ENCODE results near the gene TSPAN7. TPM values are rescaled to one million over a fixed set of nuclear protein-coding genes. Genes with fewer than 3 reads are reported as not detected.

The TSPAN7 gene
- total RNA-seq, 1 donor from 2014 or later = 12.7 TPM

DNA sequence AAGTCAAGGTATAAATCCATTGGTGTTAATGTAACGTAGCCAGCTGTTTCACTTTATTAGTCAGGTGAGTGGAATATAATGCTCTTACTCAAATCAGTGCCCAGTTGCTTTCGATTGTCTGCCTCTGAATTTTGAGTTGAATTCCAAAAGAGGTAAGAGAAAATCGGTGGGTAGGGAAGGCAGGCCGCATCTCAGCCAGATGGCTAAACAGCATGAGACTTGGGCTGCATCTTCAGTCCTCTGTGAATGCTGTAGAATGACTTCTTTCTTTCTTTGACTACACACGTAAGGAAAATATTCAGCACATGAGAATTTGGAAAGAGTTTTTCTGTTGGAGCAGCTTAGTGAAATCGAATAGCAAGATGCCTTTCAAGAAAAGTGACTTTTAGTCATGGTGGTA, 49.5 kb downstream of the TSPAN7 start:
- no peak for DNase-seq (ENCODE audit: low spot score)
- no peaks in the 10 kb centered on the region for H3K36me3 ChIP-seq
- H3K4me2 ChIP-seq = no peak overlapping the region
- no peak overlapping the region for H3K27ac ChIP-seq
- no peaks in the 10 kb centered on the region for H3F3A ChIP-seq (ENCODE audit: low read depth)
- no peaks in the 10 kb centered on the region for H3K9me3 ChIP-seq (ENCODE audit: low read depth)
- no peaks in the 10 kb centered on the region for H3K4me1 ChIP-seq
- H3K79me2 ChIP-seq (ENCODE audit: low read depth) = no peaks in the 10 kb centered on the region
- H4K20me1 ChIP-seq (ENCODE audit: low read depth) = no peaks in the 10 kb centered on the region
- TF ChIP-seq, protein P1, sequence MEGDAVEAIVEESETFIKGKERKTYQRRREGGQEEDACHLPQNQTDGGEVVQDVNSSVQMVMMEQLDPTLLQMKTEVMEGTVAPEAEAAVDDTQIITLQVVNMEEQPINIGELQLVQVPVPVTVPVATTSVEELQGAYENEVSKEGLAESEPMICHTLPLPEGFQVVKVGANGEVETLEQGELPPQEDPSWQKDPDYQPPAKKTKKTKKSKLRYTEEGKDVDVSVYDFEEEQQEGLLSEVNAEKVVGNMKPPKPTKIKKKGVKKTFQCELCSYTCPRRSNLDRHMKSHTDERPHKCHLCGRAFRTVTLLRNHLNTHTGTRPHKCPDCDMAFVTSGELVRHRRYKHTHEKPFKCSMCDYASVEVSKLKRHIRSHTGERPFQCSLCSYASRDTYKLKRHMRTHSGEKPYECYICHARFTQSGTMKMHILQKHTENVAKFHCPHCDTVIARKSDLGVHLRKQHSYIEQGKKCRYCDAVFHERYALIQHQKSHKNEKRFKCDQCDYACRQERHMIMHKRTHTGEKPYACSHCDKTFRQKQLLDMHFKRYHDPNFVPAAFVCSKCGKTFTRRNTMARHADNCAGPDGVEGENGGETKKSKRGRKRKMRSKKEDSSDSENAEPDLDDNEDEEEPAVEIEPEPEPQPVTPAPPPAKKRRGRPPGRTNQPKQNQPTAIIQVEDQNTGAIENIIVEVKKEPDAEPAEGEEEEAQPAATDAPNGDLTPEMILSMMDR (IDR thresholded peaks at IDR 0.05) = no peak
- Mint-ChIP-seq H3K27me3 (ENCODE audit: insufficient read depth, low read depth) (no peaks in the 10 kb centered on the region), H3K27ac (no peak overlapping the region), H3K36me3 (no peaks in the 10 kb centered on the region), H3K9me3 (no peaks in the 10 kb centered on the region), H3K4me3 (no peak overlapping the region), H3K4me1 (peaks cover 6% of the 10 kb centered on the region)
- no peak overlapping the region for H2AFZ ChIP-seq (replicated peaks)
- no peak overlapping the region for H3K4me3 ChIP-seq
- no peaks in the 10 kb centered on the region for H3K27me3 ChIP-seq
- H3K9ac ChIP-seq = no peak overlapping the region

DNA sequence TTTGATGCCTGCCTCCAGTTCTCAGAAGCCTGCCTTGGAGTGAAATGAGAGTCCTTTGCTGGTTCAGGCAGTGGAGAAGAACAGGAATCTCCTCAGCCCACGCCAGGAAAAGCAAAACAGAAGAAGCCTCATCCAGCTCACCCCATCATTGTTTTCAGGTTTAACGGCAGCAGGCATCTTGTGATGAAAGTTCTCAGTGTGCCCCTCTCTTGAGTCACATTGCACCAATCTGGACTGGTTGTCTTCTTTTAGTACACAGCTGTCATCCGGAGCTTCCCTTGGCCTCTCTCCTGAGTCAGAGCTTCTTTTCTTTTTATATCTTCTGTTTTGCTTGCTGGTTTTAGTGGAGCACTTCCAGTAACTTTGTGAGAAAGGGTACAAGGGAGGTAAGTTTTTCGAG, 50.9 kb downstream of the TSPAN7 start:
- no peak overlapping the region for H3K9ac ChIP-seq
- H3K27ac Mint-ChIP-seq = no peak overlapping the region
- no peak overlapping the region for H3K4me3 ChIP-seq
- no peak overlapping the region for H3K27ac ChIP-seq
- peaks cover 6% of the 10 kb centered on the region for H3K4me1 Mint-ChIP-seq
- no peaks in the 10 kb centered on the region for H3K36me3 ChIP-seq
- no peak for TF ChIP-seq EZH2 (IDR thresholded peaks at IDR 0.05)
- TF ChIP-seq EZH2phosphoT487 (IDR thresholded peaks at IDR 0.05) = no peak
- TF ChIP-seq, protein P1 (IDR thresholded peaks at IDR 0.05) = no peak
- no peaks in the 10 kb centered on the region for H3K27me3 ChIP-seq
- no peak overlapping the region for H3K4me3 Mint-ChIP-seq
- no peaks in the 10 kb centered on the region for H3K36me3 Mint-ChIP-seq
- no peaks in the 10 kb centered on the region for H3K4me1 ChIP-seq
- no peak overlapping the region for H2AFZ ChIP-seq (replicated peaks)
- no peak overlapping the region for H3K4me2 ChIP-seq
- no peaks in the 10 kb centered on the region for H3K27me3 Mint-ChIP-seq (ENCODE audit: insufficient read depth, low read depth)
- H3K79me2 ChIP-seq (ENCODE audit: low read depth) = no peaks in the 10 kb centered on the region
- no peaks in the 10 kb centered on the region for H3K9me3 ChIP-seq (ENCODE audit: low read depth)
- no peaks in the 10 kb centered on the region for H4K20me1 ChIP-seq (ENCODE audit: low read depth)
- DNase-seq (ENCODE audit: low spot score) = no peak
- no peaks in the 10 kb centered on the region for H3K9me3 Mint-ChIP-seq
- no peaks in the 10 kb centered on the region for H3F3A ChIP-seq (ENCODE audit: low read depth)

DNA sequence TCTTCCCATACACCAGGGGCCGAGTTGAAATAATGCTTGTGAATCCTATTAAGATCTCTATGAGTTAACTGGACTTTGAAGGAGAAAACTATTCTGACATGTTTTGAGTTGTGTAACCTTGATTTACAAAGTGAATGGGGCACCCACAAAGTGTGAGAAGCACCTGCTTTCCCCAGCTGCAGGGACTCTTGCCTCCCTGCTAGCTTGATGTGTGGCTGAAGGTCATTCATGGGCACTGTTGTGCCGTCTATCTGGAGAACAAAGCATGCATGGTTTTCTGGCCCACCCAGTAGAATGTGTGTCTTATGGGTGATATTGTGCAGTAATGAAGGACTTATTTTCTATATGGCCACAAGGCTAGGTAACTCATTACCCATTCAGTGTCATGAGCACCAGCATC, 53.1 kb downstream of the TSPAN7 start:
- Histone ChIP-seq H3F3A (ENCODE audit: low read depth) (no peaks in the 10 kb centered on the region), H3K4me2 (no peak overlapping the region), H3K27me3 (no peaks in the 10 kb centered on the region), H3K36me3 (no peaks in the 10 kb centered on the region), H3K4me3 (no peak overlapping the region), H3K4me1 (no peaks in the 10 kb centered on the region), H3K79me2 (ENCODE audit: low read depth) (no peaks in the 10 kb centered on the region), H3K9ac (no peak overlapping the region), H3K9me3 (ENCODE audit: low read depth) (no peaks in the 10 kb centered on the region), H3K27ac (no peak overlapping the region), H4K20me1 (ENCODE audit: low read depth) (no peaks in the 10 kb centered on the region), H2AFZ (replicated peaks) (no peak overlapping the region)
- H3K36me3 Mint-ChIP-seq = no peaks in the 10 kb centered on the region
- no peaks in the 10 kb centered on the region for H3K27me3 Mint-ChIP-seq (ENCODE audit: insufficient read depth, low read depth)
- TF ChIP-seq, protein P1 (IDR thresholded peaks at IDR 0.05) = no peak
- TF ChIP-seq EZH2 (IDR thresholded peaks at IDR 0.05) (no peak), EZH2phosphoT487 (IDR thresholded peaks at IDR 0.05) (no peak)
- no peaks in the 10 kb centered on the region for H3K9me3 Mint-ChIP-seq
- H3K4me3 Mint-ChIP-seq = no peak overlapping the region
- no peak overlapping the region for H3K27ac Mint-ChIP-seq
- peaks cover 6% of the 10 kb centered on the region for H3K4me1 Mint-ChIP-seq
- no peak for DNase-seq (ENCODE audit: low spot score)

DNA sequence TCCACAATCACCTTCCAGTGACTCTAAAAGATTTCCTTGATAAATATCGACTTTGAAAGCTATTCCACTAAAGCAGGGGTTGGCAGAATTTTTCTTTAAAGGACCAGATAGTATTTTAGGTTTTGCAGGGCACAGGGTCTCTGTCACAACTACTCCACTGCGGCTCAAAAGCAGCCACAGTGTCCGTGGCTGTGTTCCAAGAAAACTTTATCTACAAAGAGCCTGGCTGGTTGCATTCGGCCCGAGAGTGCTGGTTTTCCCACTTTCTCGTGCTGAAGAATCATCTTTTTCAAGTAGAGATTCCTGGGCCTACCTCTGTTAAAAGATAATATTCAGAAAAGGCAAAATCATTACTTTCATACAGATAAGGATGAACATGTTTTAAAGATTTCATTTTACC, 55.6 kb downstream of the TSPAN7 start:
- Histone ChIP-seq H3K9ac (no peak overlapping the region), H3K27ac (no peak overlapping the region), H4K20me1 (ENCODE audit: low read depth) (no peaks in the 10 kb centered on the region), H2AFZ (replicated peaks) (no peak overlapping the region), H3K36me3 (no peaks in the 10 kb centered on the region), H3K27me3 (no peaks in the 10 kb centered on the region), H3K4me2 (no peak overlapping the region), H3K79me2 (ENCODE audit: low read depth) (no peaks in the 10 kb centered on the region), H3F3A (ENCODE audit: low read depth) (no peaks in the 10 kb centered on the region), H3K4me1 (no peaks in the 10 kb centered on the region), H3K9me3 (ENCODE audit: low read depth) (no peaks in the 10 kb centered on the region), H3K4me3 (no peak overlapping the region)
- TF ChIP-seq EZH2 (IDR thresholded peaks at IDR 0.05) = no peak
- TF ChIP-seq EZH2phosphoT487 (IDR thresholded peaks at IDR 0.05) = no peak
- TF ChIP-seq, protein P1 (IDR thresholded peaks at IDR 0.05) = no peak
- H3K36me3 Mint-ChIP-seq = no peaks in the 10 kb centered on the region
- no peaks in the 10 kb centered on the region for H3K4me1 Mint-ChIP-seq
- H3K27ac Mint-ChIP-seq = no peak overlapping the region
- DNase-seq (ENCODE audit: low spot score) = no peak
- no peaks in the 10 kb centered on the region for H3K9me3 Mint-ChIP-seq
- H3K27me3 Mint-ChIP-seq (ENCODE audit: insufficient read depth, low read depth) = no peaks in the 10 kb centered on the region
- no peak overlapping the region for H3K4me3 Mint-ChIP-seq
